KMS-11 (cell line): ENCODE results near the gene CEMIP.

Source experiments
- H2AFZ ChIP-seq: fragments of 200-600 bp; sonication (generic); 2 replicates; pipeline ENCODE4 v1.6.1; 2016; ENCODE audit warnings: antibody characterized with exemption, mixed run types, low read depth
- H3K27ac ChIP-seq: fragments of 200-600 bp; sonication (generic); 2 replicates; pipeline ENCODE4 v1.6.1; 2016; ENCODE audit warnings: mild to moderate bottlenecking, mixed run types
- H3K27me3 ChIP-seq: fragments of 200-600 bp; sonication (generic); 2 replicates; pipeline ENCODE4 v1.6.1; 2017; ENCODE audit warnings: mild to moderate bottlenecking, low read depth, mixed run types, moderate library complexity; ENCODE audit not compliant: insufficient read depth
- H3K36me3 ChIP-seq: fragments of 200-600 bp; sonication (generic); 2 replicates; pipeline ENCODE4 v1.6.1; 2017; ENCODE audit warnings: mild to moderate bottlenecking, mixed run types; ENCODE audit not compliant: insufficient read depth
- H3K4me1 ChIP-seq: fragments of 200-600 bp; sonication (generic); 2 replicates; pipeline ENCODE4 v1.6.1; 2016; ENCODE audit warnings: mild to moderate bottlenecking, low read depth, mixed run types; ENCODE audit not compliant: poor library complexity, severe bottlenecking
- H3K4me2 ChIP-seq: fragments of 200-600 bp; sonication (generic); 2 replicates; pipeline ENCODE4 v1.7.0; 2016; ENCODE audit warnings: mild to moderate bottlenecking, mixed run types
- H3K4me3 ChIP-seq: fragments of 200-600 bp; sonication (generic); IDR thresholded peaks from 2 replicates; pipeline ENCODE4 v1.6.1; 2017; ENCODE audit warnings: low read depth, low read length, mixed read lengths; ENCODE audit not compliant: insufficient read depth
- H3K79me2 ChIP-seq: fragments of 200-600 bp; sonication (generic); 2 replicates; pipeline ENCODE4 v1.6.1; 2016; ENCODE audit warnings: low read depth, mixed run types; ENCODE audit not compliant: insufficient read depth
- H3K9ac ChIP-seq: fragments of 200-600 bp; sonication (generic); 2 replicates; pipeline ENCODE4 v1.6.1; 2016; ENCODE audit warnings: mild to moderate bottlenecking, mixed run types
- H4K20me1 ChIP-seq: fragments of 200-600 bp; sonication (generic); 2 replicates; pipeline ENCODE4 v1.6.1; 2016; ENCODE audit warnings: mild to moderate bottlenecking, mixed run types; ENCODE audit not compliant: insufficient read depth
- TF ChIP-seq, protein P1 (sequence below): fragments of 200-600 bp; sonication (generic); conservative IDR thresholded peaks from 2 replicates; pipeline ENCODE4 v1.6.1; 2017; ENCODE audit warnings: low read depth, mild to moderate bottlenecking, antibody characterized with exemption, low read length, moderate library complexity, mixed read lengths

CEMIP gene

DNA sequence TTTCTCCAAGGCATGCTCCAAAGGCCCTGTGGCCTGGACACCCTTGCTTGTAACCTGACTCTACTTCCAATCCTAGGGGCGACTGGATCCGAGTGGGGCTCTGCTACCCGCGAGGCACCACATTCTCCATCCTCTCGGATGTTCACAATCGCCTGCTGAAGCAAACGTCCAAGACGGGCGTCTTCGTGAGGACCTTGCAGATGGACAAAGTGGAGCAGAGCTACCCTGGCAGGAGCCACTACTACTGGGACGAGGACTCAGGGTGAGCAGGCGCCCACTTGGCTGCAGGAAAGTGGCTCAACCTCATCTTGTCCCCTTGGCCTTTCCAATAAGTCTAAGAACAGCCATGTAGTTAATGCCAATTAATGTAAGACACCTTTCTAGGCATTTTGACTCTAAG, 158.5 kb downstream of the CEMIP start:
- Histone ChIP-seq H3K4me1 (no peaks in the 10 kb centered on the region), H3K4me3 (no peak overlapping the region), H3K27ac (no peak overlapping the region), H3K27me3 (no peaks in the 10 kb centered on the region), H3K79me2 (no peaks in the 10 kb centered on the region), H3K36me3 (no peaks in the 10 kb centered on the region), H3K9ac (no peak overlapping the region), H4K20me1 (no peaks in the 10 kb centered on the region), H2AFZ (no peak overlapping the region), H3K4me2 (no peak overlapping the region)
- TF ChIP-seq, protein P1, sequence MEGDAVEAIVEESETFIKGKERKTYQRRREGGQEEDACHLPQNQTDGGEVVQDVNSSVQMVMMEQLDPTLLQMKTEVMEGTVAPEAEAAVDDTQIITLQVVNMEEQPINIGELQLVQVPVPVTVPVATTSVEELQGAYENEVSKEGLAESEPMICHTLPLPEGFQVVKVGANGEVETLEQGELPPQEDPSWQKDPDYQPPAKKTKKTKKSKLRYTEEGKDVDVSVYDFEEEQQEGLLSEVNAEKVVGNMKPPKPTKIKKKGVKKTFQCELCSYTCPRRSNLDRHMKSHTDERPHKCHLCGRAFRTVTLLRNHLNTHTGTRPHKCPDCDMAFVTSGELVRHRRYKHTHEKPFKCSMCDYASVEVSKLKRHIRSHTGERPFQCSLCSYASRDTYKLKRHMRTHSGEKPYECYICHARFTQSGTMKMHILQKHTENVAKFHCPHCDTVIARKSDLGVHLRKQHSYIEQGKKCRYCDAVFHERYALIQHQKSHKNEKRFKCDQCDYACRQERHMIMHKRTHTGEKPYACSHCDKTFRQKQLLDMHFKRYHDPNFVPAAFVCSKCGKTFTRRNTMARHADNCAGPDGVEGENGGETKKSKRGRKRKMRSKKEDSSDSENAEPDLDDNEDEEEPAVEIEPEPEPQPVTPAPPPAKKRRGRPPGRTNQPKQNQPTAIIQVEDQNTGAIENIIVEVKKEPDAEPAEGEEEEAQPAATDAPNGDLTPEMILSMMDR = no peak

DNA sequence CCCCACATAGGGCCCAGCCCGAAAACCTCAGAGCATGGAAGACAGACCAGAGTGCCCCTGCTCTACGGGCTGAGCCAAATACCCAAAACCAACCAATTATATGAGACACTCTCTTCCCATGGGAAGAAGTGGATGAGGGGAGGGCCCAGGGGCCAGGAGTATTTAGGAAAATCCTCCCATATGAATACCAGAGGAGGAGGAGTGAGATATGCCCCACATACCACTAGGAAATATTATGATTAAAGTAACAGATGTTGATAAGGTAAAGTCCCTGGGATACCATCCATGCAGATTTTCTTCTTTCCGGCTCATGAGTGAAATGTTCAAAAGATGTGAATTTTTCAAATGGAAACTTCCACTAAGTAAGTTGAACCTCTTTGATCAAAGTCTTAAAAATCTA, 160.0 kb downstream of the CEMIP start:
- Histone ChIP-seq H3K4me1 (no peaks in the 10 kb centered on the region), H3K79me2 (no peaks in the 10 kb centered on the region), H2AFZ (no peak overlapping the region), H3K27me3 (no peaks in the 10 kb centered on the region), H3K27ac (no peak overlapping the region), H4K20me1 (no peaks in the 10 kb centered on the region), H3K9ac (no peak overlapping the region), H3K4me3 (no peak overlapping the region), H3K4me2 (no peak overlapping the region), H3K36me3 (no peaks in the 10 kb centered on the region)
- TF ChIP-seq, protein P1 = no peak

GRCh38 chr15:80940331-80940730, 161.2 kb downstream of the CEMIP start:
- no peaks in the 10 kb centered on the region for H3K36me3 ChIP-seq
- H3K9ac ChIP-seq = no peak overlapping the region
- no peak overlapping the region for H3K4me3 ChIP-seq
- H3K27me3 ChIP-seq = no peaks in the 10 kb centered on the region
- H2AFZ ChIP-seq = no peak overlapping the region
- no peaks in the 10 kb centered on the region for H4K20me1 ChIP-seq
- no peaks in the 10 kb centered on the region for H3K79me2 ChIP-seq
- TF ChIP-seq, protein P1 = no peak
- no peak overlapping the region for H3K27ac ChIP-seq
- no peaks in the 10 kb centered on the region for H3K4me1 ChIP-seq
- no peak overlapping the region for H3K4me2 ChIP-seq

DNA sequence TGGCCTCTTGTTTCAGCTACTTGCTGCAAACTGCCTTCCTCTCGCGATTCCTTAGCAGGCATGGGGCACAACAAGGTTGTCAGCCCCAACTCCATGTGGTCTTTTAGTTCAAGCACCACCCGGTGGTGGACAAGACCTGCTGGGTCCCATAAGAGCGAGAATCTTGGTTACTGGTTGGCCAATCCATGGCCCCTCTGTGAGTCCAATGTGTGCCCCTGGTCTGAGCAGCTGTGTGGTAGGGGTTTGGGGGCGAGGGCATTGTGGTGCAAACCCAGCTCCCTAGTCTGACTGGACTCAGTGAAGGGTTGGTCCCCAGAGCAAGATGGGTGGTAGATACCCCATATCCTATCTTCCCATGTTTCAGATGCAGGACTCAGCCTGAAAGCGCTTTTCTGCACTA, 161.7 kb downstream of the CEMIP start:
- no peak overlapping the region for H3K27ac ChIP-seq
- H3K36me3 ChIP-seq = no peaks in the 10 kb centered on the region
- H3K27me3 ChIP-seq = no peaks in the 10 kb centered on the region
- no peaks in the 10 kb centered on the region for H4K20me1 ChIP-seq
- no peaks in the 10 kb centered on the region for H3K79me2 ChIP-seq
- H3K4me2 ChIP-seq = no peak overlapping the region
- TF ChIP-seq, protein P1 = no peak
- no peak overlapping the region for H2AFZ ChIP-seq
- H3K4me3 ChIP-seq = no peak overlapping the region
- H3K9ac ChIP-seq = no peak overlapping the region
- no peaks in the 10 kb centered on the region for H3K4me1 ChIP-seq
